HCT116 (cell line): ENCODE measurements around the gene TBX2. TPM values are rescaled to one million over a fixed set of nuclear protein-coding genes. Genes with fewer than 3 reads are reported as not detected.
"Not testable (repeated sequence)": the region's sequence is repeated elsewhere in the genome, so short reads cannot be mapped to it uniquely, and the experiment has no call there.

Experiments used
- ATAC-seq: fragments of 200-7000 bp; cut with Tn5 transposase; 2 replicates; pipeline ENCODE4 v1.9.1; 2020; ENCODE audit warnings: mild to moderate bottlenecking, moderate library complexity
- BruUV-seq: library from RNA; stranded (reverse); fragments of 400-500 nt; replicated peaks from 2 replicates; lab custom pipeline; 2021; lab: Mats Ljungman, UMichigan
- CTCF ChIA-PET: fragments of 300-600 bp; sonication (Branson Sonifier 250); formaldehyde crosslinking; loops from one replicate; lab custom pipeline; 2021; ENCODE audit warnings: antibody characterized with exemption; lab: Charles Lee
- POLR2A ChIA-PET: fragments of 300-600, 350-600 bp; sonication (Branson Sonifier 250); formaldehyde crosslinking; loops from one replicate; lab custom pipeline; 2021; ENCODE audit warnings: antibody characterized with exemption; lab: Charles Lee
- RAD21 ChIA-PET, 2 experiments: fragments of 300-600 bp; sonication (Branson Sonifier 250); formaldehyde crosslinking; loops; one replicate each; lab custom pipeline; 2023; ENCODE audit warnings: low total read pairs in 2 of 2; ENCODE audit not compliant: uncharacterized antibody in 2 of 2, unreplicated experiment in 2 of 2, low non-redundant PET in 1 of 2; lab: Charles Lee
- DNase-seq: peaks from one replicate; pipeline ENCODE4 v3.0.0-alpha.2; 2010; ENCODE audit warnings: low read depth, low spot score
- H2AFZ ChIP-seq: fragments of 200-600 bp; shearing (Covaris generic), sonication (generic); 2 replicates; pipeline ENCODE4 v1.6.1; 2017; ENCODE audit warnings: low read depth, mixed run types, mixed read lengths, antibody characterized with exemption, low read length; ENCODE audit not compliant: poor library complexity, severe bottlenecking
- H3K27ac ChIP-seq: 2 replicates; pipeline ENCODE4 v1.5.1; 2012; ENCODE audit warnings: low read depth, low read length
- H3K27me3 ChIP-seq: fragments of 200-600 bp; sonication (generic); 2 replicates; pipeline ENCODE4 v1.6.1; 2016; ENCODE audit warnings: mixed run types, low read length, mixed read lengths; ENCODE audit not compliant: insufficient read depth
- H3K36me3 ChIP-seq, 2 experiments: fragments of 200-500 bp in 1 of 2; fragments of 200-600 bp in 1 of 2; sonication (Bioruptor generic) in 1 of 2; sonication (generic) in 1 of 2; 2 replicates each; pipeline versions ENCODE4 v1.5.1 to v1.6.1; 2014 to 2016; ENCODE audit warnings: low read length in 2 of 2, inconsistent platforms in 1 of 2, mixed read lengths in 1 of 2, mixed run types in 1 of 2; ENCODE audit not compliant: insufficient read depth in 2 of 2, control insufficient read depth in 1 of 2
- H3K4me1 ChIP-seq, 2 experiments: fragments of 200-600 bp in 1 of 2; sonication (generic) in 1 of 2; 2 replicates each; pipeline versions ENCODE4 v1.5.1 to v1.6.1; 2012 to 2017; ENCODE audit warnings: low read length in 2 of 2, inconsistent platforms in 1 of 2, mild to moderate bottlenecking in 1 of 2, mixed read lengths in 1 of 2, mixed run types in 1 of 2, moderate library complexity in 1 of 2; ENCODE audit not compliant: insufficient read depth in 2 of 2, control insufficient read depth in 1 of 2
- H3K4me2 ChIP-seq: fragments of 200-600 bp; sonication (generic); 2 replicates; pipeline ENCODE4 v1.6.1; 2017; ENCODE audit warnings: mixed run types, low read length, mixed read lengths
- H3K4me3 ChIP-seq, 2 experiments: fragments of 200-600 bp in 1 of 2; sonication (generic) in 1 of 2; replicated peaks in 1 of 2; 2 replicates each; pipeline ENCODE4 v1.5.1; 2011 to 2016; ENCODE audit warnings: low read length in 2 of 2, control low read depth in 1 of 2, low read depth in 1 of 2, mild to moderate bottlenecking in 1 of 2, mixed read lengths in 1 of 2, mixed run types in 1 of 2
- H3K79me2 ChIP-seq: fragments of 200-600 bp; sonication (generic); 2 replicates; pipeline ENCODE4 v1.6.1; 2017; ENCODE audit warnings: mild to moderate bottlenecking, mixed run types, low read length, moderate library complexity, mixed read lengths; ENCODE audit not compliant: insufficient read depth
- H3K9ac ChIP-seq: fragments of 200-600 bp; sonication (generic); 2 replicates; pipeline ENCODE4 v1.6.1; 2016; ENCODE audit warnings: low read length, mixed read lengths
- H3K9me2 ChIP-seq: fragments of 200-600 bp; sonication (generic), shearing (Covaris generic); 2 replicates; pipeline ENCODE4 v1.6.1; 2017; ENCODE audit warnings: mixed run types, mild to moderate bottlenecking, moderate library complexity; ENCODE audit not compliant: insufficient read depth
- H3K9me3 ChIP-seq, 2 experiments: fragments of 200-500 bp in 1 of 2; fragments of 200-600 bp in 1 of 2; sonication (Bioruptor generic) in 1 of 2; sonication (generic) in 1 of 2; 2 replicates each; pipeline ENCODE4 v1.6.1; 2014 to 2017; ENCODE audit warnings: low read length in 2 of 2, mixed read lengths in 2 of 2, inconsistent platforms in 1 of 2, low read depth in 1 of 2, mild to moderate bottlenecking in 1 of 2, mixed run types in 1 of 2, moderate library complexity in 1 of 2; ENCODE audit not compliant: control insufficient read depth in 1 of 2, insufficient read depth in 1 of 2
- H4K20me1 ChIP-seq: fragments of 200-600 bp; sonication (generic), shearing (Covaris generic); 2 replicates; pipeline ENCODE4 v1.6.1; 2017; ENCODE audit warnings: mixed run types, mild to moderate bottlenecking, moderate library complexity; ENCODE audit not compliant: insufficient read depth
- CBX3 ChIP-seq: IDR thresholded peaks from 2 replicates; pipeline ENCODE4 v1.6.1; 2012; ENCODE audit warnings: low read depth
- EZH2 ChIP-seq: fragments of 200-600 bp; sonication (generic); IDR thresholded peaks from 2 replicates; pipeline ENCODE4 v1.6.1; 2017; ENCODE audit warnings: antibody characterized with exemption, mixed run types
- intact Hi-C: fragments of 100-400 bp; cut with micrococcal nuclease; formaldehyde crosslinking; loops from 2 replicates; pipeline ENCODE4 v1.10.0; 2022
- total RNA-seq: library from RNA; stranded (reverse); gene quantifications from one replicate; pipeline ENCODE4 v1.2.1, GENCODE V29; 2021; ENCODE audit not compliant: unreplicated experiment
- TF ChIP-seq, protein P1 (sequence below): IDR thresholded peaks from 2 replicates; pipeline ENCODE4 v1.6.1; 2012

The TBX2 gene
- total RNA-seq, 1 experiment from 2014 or later = 0.71 TPM

GRCh38 chr17:61429831-61430230 is 30.2 kb downstream of the TBX2 start:
- H3K27ac ChIP-seq, H3K4me2 ChIP-seq, H3K36me3 ChIP-seq, intact Hi-C loops, H3K9me3 ChIP-seq, POLR2A ChIA-PET, ATAC-seq, DNase-seq, BruUV-seq, H2AFZ ChIP-seq, H3K27me3 ChIP-seq, H3K9me2 ChIP-seq, H4K20me1 ChIP-seq, RAD21 ChIA-PET, H3K9ac ChIP-seq, H3K4me3 ChIP-seq, H3K79me2 ChIP-seq, CTCF ChIA-PET: not testable (repeated sequence)
- H3K4me1 ChIP-seq = peaks cover 30 to 43% of the 10 kb centered on the region in 2 experiments

DNA sequence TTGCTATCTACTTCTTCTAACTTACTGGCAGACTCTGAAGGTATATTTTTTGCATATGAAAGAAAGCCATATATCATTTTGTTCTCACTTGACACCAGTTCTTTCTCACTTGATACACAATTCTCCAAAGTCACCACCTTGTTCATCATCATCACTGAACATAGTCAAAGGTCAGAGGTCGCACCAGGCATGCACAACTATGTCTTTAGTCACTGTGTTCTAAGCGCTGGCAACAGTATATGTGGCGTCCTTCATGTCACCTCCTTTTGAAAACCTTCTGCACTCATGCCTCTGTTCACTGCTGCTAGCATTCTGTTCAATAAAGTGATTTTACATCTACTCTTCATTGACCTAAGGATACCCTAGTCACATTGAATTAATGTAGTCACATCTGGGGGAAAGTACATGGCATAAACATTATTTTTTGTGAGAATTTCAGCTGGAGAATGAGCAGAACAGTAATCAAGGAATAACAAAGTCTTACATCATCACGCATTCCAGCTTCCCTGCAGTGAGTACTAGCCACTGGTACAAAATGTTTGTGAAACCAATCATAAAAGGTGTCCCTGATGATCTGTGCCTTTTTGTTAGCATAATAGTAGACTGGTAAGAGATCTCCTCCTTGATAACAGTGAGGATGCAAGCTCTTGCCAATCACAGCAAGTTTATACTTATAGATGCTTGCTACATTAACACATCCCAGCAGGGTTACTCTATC is 32.1 kb downstream of the TBX2 start:
- H2AFZ ChIP-seq = peak overlapping the region; percentile 9
- no peaks in the 10 kb centered on the region for H3K36me3 ChIP-seq
- H3K4me2 ChIP-seq = peak overlapping the region; percentile 21; the same call in 1 of the 2 replicates
- no peaks in the 10 kb centered on the region for H4K20me1 ChIP-seq
- ChIA-PET POLR2A (no interaction called here), RAD21 (no interaction called here), CTCF (no interaction called here)
- no peak overlapping the region for H3K4me3 ChIP-seq
- DNase-seq (no peak), ATAC-seq (peak; percentile 21; the same call in 1 of the 2 replicates)
- no peaks in the 10 kb centered on the region for H3K27me3 ChIP-seq
- no peaks in the 10 kb centered on the region for H3K9me2 ChIP-seq
- H3K27ac ChIP-seq = peak overlapping the region; percentile 36; the same call in 1 of the 2 replicates
- H3K4me1 ChIP-seq = peaks cover 11 to 26% of the 10 kb centered on the region in 2 experiments
- H3K79me2 ChIP-seq = no peaks in the 10 kb centered on the region
- H3K9ac ChIP-seq = no peak overlapping the region
- peaks cover 0 to 6% of the 10 kb centered on the region in 2 experiments; a peak in 2 of 4 replicates for H3K9me3 ChIP-seq
- TF ChIP-seq CBX3 (0 out of 2 replicates have a peak, but pooled peaks have one; percentile 6), EZH2 (no peak)
- TF ChIP-seq, protein P1, sequence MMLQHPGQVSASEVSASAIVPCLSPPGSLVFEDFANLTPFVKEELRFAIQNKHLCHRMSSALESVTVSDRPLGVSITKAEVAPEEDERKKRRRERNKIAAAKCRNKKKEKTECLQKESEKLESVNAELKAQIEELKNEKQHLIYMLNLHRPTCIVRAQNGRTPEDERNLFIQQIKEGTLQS = 0 out of 2 replicates have a peak, but pooled peaks have one; percentile 9
- intact Hi-C loops = no loop called here
- no TSS peak for BruUV-seq
